ENCODE measurements around the gene ERICH4.

DNA sequence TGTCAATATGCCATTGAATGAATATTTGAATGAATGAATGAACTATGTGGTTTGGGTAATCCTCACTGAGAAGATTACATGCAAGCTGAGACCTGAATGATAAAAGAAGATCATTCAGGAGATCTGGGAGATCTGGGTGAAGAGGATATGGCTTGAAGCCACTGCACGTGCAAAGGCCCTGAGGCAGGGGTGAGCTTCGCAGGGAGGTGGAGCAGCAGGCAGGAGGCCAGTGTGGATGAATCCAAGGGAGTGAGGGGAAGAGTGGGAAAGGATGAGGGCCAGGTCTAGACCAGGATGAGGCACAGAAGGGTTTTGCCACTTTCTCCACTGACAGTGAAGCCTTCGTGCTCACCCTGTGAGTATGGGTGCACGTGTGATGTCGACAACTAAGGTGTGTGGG lies 49.9 kb downstream of the ERICH4 start:
- TF ChIP-seq, protein P1, sequence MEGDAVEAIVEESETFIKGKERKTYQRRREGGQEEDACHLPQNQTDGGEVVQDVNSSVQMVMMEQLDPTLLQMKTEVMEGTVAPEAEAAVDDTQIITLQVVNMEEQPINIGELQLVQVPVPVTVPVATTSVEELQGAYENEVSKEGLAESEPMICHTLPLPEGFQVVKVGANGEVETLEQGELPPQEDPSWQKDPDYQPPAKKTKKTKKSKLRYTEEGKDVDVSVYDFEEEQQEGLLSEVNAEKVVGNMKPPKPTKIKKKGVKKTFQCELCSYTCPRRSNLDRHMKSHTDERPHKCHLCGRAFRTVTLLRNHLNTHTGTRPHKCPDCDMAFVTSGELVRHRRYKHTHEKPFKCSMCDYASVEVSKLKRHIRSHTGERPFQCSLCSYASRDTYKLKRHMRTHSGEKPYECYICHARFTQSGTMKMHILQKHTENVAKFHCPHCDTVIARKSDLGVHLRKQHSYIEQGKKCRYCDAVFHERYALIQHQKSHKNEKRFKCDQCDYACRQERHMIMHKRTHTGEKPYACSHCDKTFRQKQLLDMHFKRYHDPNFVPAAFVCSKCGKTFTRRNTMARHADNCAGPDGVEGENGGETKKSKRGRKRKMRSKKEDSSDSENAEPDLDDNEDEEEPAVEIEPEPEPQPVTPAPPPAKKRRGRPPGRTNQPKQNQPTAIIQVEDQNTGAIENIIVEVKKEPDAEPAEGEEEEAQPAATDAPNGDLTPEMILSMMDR (IDR thresholded peaks at IDR 0.05), result no peak
- TF ChIP-seq YY1 (IDR thresholded peaks at IDR 0.05; ENCODE audit: low read depth) (no peak), CHD2 (IDR thresholded peaks at IDR 0.05; ENCODE audit: low read length, partially characterized antibody) (no peak), EP300 (IDR thresholded peaks at IDR 0.05; ENCODE audit: borderline replicate concordance in 1 of 2, low read depth in 1 of 2, low read length in 1 of 2) (no peak), RAD21 (IDR thresholded peaks at IDR 0.05; ENCODE audit: low read length) (no peak)

Data from SK-N-SH (cell line).